Measurements from ENCODE around the gene HPSE2. TPM values are rescaled to one million over a fixed set of nuclear protein-coding genes. Genes with fewer than 3 reads are reported as not detected.
A peak's percentile ranks its signal among the peaks of the same experiment; 100 is the strongest.

The HPSE2 gene
- total RNA-seq, 2 experiments from 2014 or later = 0.14 to 0.28 TPM

DNA sequence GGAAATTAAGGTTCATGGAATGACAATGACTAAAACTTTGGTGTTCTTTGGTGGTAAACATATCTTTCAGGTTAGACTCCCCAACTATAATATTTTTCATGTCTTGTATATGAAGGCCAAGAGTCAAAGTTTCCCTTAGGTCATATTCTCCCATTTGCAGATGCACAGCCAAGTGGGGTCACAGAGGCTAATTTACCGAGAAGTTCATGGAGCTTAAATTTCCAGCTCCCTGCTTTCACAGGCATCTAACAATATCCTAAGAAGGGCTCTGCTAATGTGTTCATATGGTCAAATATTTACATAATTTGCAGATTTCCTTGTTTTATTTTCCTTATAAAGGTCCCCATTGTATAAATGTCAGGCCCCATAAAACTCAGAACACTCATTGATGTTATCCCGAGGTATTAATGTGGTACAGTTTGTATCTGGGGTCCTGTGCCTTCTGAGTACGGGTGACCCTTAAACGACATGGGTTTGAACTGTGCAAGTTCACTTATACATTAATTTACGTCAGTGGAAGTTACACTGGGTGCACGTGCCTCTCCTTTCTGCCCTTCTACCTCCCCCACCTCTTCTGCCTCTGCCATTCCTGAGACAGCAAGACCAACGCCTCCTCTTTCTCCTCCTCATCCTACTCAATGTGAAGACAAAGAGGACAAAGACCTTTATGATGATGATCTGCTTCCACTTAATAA lies 603.0 kb downstream of the HPSE2 start:
- no peaks in the 10 kb centered on the region for H3K27me3 Mint-ChIP-seq
- no peak for ATAC-seq (ENCODE audit: low read depth)
- H3K9me3 Mint-ChIP-seq = no peaks in the 10 kb centered on the region
- no peak for DNase-seq
- no peak overlapping the region for H3K4me3 Mint-ChIP-seq
- POLR2A ChIA-PET = no interaction called here
- H3K4me1 Mint-ChIP-seq = no peaks in the 10 kb centered on the region
- no peaks in the 10 kb centered on the region for H3K36me3 Mint-ChIP-seq
- H3K27ac Mint-ChIP-seq = no peak overlapping the region

DNA sequence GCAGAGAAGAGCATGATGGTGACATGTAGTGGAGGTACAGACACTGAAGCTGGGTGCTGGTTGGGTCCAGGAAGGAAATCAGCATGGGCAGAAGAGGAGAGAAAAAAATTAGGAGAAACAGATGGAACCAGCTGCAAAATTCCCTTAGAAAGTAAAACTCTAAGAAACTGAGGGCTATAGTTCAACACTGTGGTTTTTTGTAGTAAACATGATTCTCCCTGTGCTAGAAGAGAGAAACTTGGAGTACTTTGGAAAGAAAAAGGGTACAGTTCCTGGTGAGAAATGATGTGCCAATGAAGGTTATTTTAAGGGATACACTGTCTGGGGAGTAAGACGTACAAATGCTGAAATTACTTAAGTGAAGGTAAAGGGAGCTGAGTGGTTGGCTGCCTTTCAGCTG lies 607.4 kb downstream of the HPSE2 start:
- Mint-ChIP-seq H3K36me3 (no peaks in the 10 kb centered on the region), H3K9me3 (no peaks in the 10 kb centered on the region), H3K4me1 (no peaks in the 10 kb centered on the region), H3K4me3 (no peak overlapping the region), H3K27ac (no peak overlapping the region), H3K27me3 (peaks cover 4% of the 10 kb centered on the region)
- ATAC-seq (ENCODE audit: low read depth) = no peak
- DNase-seq = no peak
- POLR2A ChIA-PET = no interaction called here

DNA sequence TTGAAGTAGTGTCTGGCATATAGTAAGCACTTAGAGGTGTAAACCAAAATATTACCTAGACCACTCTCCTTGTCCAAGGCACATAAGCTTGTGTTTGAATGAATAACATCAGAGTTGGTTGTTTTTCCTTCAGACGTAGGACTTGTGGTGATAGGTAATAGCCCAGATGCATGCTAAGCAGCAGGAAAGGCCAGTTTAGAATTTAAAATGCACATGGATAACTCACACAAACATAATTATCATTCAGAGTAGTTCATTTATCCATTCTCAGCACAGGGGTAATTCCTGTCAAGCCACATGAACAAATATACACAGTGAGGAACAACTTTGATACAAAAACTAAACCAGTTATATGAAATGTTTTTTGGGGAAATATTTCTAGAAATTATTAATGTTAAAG lies 607.9 kb downstream of the HPSE2 start:
- Mint-ChIP-seq H3K36me3 (no peaks in the 10 kb centered on the region), H3K4me1 (no peaks in the 10 kb centered on the region), H3K4me3 (no peak overlapping the region), H3K27me3 (peaks cover 4% of the 10 kb centered on the region), H3K9me3 (no peaks in the 10 kb centered on the region), H3K27ac (no peak overlapping the region)
- ATAC-seq (ENCODE audit: low read depth) (no peak), DNase-seq (no peak)
- POLR2A ChIA-PET = no interaction called here

DNA sequence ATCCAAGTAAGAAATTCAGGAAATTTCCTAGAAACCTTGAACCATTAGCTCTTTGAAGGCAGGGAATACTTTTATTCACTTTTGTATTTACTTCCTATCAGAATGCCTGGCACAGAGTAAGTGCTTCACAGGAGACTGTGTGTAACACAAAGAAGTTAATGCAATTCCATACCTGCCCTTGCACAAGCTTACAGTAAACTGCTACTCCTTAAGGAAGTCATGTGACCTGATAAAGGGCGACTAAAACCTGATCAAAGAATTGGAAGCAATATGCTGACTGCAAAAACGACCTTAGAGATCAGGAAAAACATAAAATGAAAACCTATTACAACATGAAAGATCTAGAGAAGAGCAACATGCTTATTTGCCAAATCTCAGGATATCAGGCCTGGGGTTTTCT lies 610.7 kb downstream of the HPSE2 start:
- Mint-ChIP-seq H3K27ac (no peak overlapping the region), H3K36me3 (no peaks in the 10 kb centered on the region), H3K27me3 (peaks cover 7% of the 10 kb centered on the region), H3K4me1 (no peaks in the 10 kb centered on the region), H3K9me3 (no peaks in the 10 kb centered on the region), H3K4me3 (no peak overlapping the region)
- POLR2A ChIA-PET = no interaction called here
- no peak for DNase-seq
- no peak for ATAC-seq (ENCODE audit: low read depth)

DNA sequence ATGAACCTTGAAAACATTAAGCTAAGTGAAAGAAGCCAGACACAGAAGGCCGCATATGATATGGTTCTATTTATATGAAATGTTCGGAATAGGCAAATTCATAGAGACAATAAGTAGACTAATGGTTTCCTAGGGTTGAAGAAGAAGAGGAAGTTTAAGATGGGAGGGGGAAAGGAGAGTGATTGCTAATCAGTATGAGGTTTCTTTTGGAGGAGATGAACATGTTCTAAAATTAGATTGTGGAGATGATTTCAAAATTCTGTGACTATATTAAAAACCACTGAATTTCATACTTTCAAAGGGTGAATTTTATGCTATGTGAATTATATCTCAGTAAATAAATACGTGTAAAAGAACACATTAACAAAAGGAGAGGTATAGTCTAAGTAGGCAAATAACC lies 612.5 kb downstream of the HPSE2 start:
- peaks cover 7% of the 10 kb centered on the region for H3K27me3 Mint-ChIP-seq
- no peaks in the 10 kb centered on the region for H3K36me3 Mint-ChIP-seq
- H3K4me1 Mint-ChIP-seq = peaks cover 2% of the 10 kb centered on the region
- DNase-seq = no peak
- H3K9me3 Mint-ChIP-seq = no peaks in the 10 kb centered on the region
- H3K4me3 Mint-ChIP-seq = no peak overlapping the region
- H3K27ac Mint-ChIP-seq = no peak overlapping the region
- POLR2A ChIA-PET = no interaction called here
- no peak for ATAC-seq (ENCODE audit: low read depth)

DNA sequence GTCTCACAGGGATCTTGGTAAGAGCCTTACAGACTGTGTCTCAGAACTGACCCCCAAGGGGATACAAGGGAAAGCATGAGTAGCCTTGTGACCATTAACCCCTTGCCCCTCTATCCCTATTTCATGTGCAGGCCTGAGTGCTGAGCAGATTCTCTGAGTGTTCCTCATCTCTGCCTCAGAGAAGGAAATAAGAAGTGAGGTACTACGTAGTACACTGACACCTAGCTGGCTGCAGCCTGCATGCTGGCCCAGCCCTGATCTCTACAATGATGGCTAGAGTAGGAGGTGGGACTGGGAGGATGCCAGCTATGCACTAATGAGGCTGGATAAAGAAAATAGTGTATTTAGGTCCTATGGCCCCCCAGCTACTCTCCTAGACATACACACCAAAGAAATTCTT lies 614.0 kb downstream of the HPSE2 start:
- Mint-ChIP-seq H3K4me3 (no peak overlapping the region), H3K9me3 (no peaks in the 10 kb centered on the region), H3K27ac (no peak overlapping the region), H3K27me3 (peaks cover 7% of the 10 kb centered on the region), H3K36me3 (no peaks in the 10 kb centered on the region), H3K4me1 (peaks cover 2% of the 10 kb centered on the region)
- ATAC-seq (ENCODE audit: low read depth) (no peak), DNase-seq (no peak)
- POLR2A ChIA-PET = no interaction called here

DNA sequence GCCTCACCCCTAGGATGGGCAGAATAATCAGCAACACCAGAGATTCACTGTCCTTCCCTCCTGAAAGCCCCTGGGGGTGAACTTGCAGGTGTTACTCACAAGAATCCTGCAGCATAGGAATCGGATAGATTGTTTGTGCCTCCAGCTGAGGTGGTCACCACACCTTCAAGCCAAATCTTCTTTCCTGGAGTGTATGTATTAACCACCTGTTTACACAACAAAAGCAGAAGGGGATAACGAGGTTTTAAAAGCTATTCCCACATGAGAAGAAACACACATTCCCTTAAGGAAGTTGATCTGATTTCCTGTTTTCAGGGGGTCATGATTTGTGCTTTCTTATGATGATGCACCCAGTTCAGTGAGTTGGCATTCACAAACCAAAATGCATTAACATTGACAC lies 615.1 kb downstream of the HPSE2 start:
- POLR2A ChIA-PET = no interaction called here
- peaks cover 2% of the 10 kb centered on the region for H3K4me1 Mint-ChIP-seq
- no peak for ATAC-seq (ENCODE audit: low read depth)
- H3K27ac Mint-ChIP-seq = no peak overlapping the region
- no peaks in the 10 kb centered on the region for H3K36me3 Mint-ChIP-seq
- H3K9me3 Mint-ChIP-seq = no peaks in the 10 kb centered on the region
- no peak for DNase-seq
- H3K4me3 Mint-ChIP-seq = no peak overlapping the region
- H3K27me3 Mint-ChIP-seq = peaks cover 11% of the 10 kb centered on the region

DNA sequence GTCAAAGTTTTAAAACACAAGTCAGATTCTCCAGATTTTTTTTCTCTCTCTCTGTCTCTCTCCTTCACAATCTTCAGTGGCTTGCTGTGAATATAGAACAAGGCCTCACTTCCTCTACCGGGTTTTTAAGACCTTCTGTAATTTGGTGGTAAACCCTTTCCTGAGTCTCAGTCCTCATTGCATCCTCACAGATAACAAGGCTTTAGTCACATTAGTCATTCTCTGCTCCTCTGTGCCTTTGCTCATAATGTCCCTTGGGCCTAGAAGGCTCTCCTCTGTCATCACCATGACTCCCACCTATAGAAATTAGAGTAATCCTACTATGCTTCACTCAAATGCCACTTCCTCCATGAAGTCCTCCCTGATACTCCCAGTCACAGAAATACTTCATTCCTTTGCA lies 616.2 kb downstream of the HPSE2 start:
- peak; percentile 58 for ATAC-seq (ENCODE audit: low read depth)
- H3K4me1 Mint-ChIP-seq = peaks cover 2% of the 10 kb centered on the region
- peak overlapping the region; percentile 10 for H3K27ac Mint-ChIP-seq
- POLR2A ChIA-PET = no interaction called here
- no peaks in the 10 kb centered on the region for H3K36me3 Mint-ChIP-seq
- no peaks in the 10 kb centered on the region for H3K9me3 Mint-ChIP-seq
- no peak for DNase-seq
- H3K4me3 Mint-ChIP-seq = no peak overlapping the region
- H3K27me3 Mint-ChIP-seq = peaks cover 11% of the 10 kb centered on the region

DNA sequence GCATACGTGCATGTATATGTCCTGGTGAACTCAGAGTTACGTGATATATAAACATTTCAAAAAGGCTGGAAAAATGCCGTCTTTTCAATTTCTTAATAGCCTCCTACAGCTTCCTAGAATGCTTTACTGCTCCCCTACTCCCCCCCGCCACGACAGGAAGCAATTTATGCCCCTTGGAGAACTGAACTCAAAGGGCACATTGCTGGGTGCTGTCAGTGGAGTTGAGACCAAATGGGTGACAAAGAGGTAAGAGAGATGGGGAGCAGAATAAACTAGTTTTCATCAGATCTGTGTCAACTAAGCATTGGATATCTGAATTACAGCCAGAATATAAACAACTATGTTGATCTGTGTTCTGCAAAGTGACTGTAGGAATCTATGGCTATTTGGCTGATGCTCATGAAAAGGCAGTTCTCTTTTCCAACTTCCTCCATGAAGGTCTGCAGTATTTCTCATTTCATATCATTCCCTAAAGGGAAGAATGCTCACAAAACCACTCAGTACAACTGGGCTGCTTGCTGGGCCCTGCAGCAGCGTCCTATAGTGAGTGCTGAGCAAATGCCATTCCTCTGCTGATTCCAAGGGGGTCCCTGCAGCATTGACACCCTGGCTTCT lies 617.6 kb downstream of the HPSE2 start:
- DNase-seq = no peak
- Mint-ChIP-seq H3K9me3 (no peaks in the 10 kb centered on the region), H3K4me3 (no peak overlapping the region), H3K36me3 (no peaks in the 10 kb centered on the region), H3K27me3 (peaks cover 7% of the 10 kb centered on the region), H3K4me1 (peaks cover 2% of the 10 kb centered on the region), H3K27ac (no peak overlapping the region)
- POLR2A ChIA-PET = no interaction called here
- ATAC-seq (ENCODE audit: low read depth) = no peak

DNA sequence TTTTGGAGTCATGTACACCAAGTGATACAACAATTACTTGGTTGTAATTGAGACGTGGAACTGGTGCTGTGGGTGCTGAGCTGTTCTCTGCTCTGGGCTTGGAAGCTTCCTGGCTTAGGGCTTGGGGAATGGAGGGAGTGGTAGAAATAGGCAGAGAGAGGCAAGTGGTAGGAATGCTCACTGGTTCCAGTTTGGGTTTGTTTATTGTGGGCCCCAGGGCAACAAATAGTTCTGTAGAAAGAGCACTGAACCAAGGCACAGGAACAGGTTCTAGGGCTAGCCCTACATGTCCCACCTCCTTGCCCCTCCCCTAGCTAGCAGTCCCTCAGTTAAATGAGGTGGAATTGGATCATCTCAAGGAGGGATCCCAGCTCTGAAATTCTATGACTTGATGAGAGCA lies 622.2 kb downstream of the HPSE2 start:
- H3K4me3 Mint-ChIP-seq = no peak overlapping the region
- ATAC-seq (ENCODE audit: low read depth) (no peak), DNase-seq (no peak)
- no peaks in the 10 kb centered on the region for H3K9me3 Mint-ChIP-seq
- H3K27me3 Mint-ChIP-seq = peaks cover 11% of the 10 kb centered on the region
- no peak overlapping the region for H3K27ac Mint-ChIP-seq
- POLR2A ChIA-PET = no interaction called here
- no peaks in the 10 kb centered on the region for H3K36me3 Mint-ChIP-seq
- H3K4me1 Mint-ChIP-seq = no peaks in the 10 kb centered on the region

DNA sequence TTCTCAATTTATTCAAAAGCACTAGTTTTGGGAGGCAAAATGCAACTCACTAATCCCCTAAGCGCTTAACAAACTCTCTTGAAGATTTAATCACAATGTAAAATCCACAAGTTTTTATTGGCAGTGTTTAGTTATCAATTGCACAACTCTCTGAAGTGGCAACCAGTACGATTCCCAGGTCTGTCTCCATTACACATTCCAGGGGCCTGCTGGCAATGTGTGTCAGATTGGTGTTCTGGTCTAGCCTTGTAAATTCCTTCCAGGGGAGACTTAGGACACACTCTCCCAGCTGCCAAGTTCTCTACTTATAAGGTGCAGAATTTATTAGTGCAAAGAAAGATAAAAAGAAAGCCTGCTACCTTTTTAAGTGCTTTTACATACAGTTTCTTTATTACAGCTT lies 624.2 kb downstream of the HPSE2 start:
- H3K36me3 Mint-ChIP-seq = no peaks in the 10 kb centered on the region
- H3K9me3 Mint-ChIP-seq = no peaks in the 10 kb centered on the region
- POLR2A ChIA-PET = no interaction called here
- no peak overlapping the region for H3K4me3 Mint-ChIP-seq
- DNase-seq = no peak
- no peak for ATAC-seq (ENCODE audit: low read depth)
- no peak overlapping the region for H3K27ac Mint-ChIP-seq
- no peaks in the 10 kb centered on the region for H3K4me1 Mint-ChIP-seq
- H3K27me3 Mint-ChIP-seq = peaks cover 21% of the 10 kb centered on the region

DNA sequence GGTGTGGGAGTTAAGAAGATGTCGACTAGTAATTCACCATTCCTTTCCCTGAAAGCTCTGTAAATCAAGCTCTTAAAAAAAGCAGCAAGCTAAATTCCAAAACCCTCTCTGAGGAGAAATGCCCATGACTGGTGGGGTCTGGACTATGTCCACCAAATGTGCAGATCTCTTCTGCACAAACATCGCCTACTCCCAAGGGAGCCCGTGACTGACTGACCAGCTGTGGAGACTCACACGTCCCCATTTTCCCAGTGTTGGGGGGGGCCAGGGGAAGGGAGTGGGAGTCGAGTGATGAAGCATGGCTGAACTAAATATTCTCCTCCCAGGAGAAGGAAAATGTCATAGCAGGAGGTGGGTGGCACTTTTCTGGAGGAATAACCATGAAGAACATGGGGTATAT lies 624.8 kb downstream of the HPSE2 start:
- POLR2A ChIA-PET = no interaction called here
- peaks cover 17% of the 10 kb centered on the region for H3K27me3 Mint-ChIP-seq
- DNase-seq (no peak), ATAC-seq (ENCODE audit: low read depth) (no peak)
- H3K4me3 Mint-ChIP-seq = no peak overlapping the region
- no peak overlapping the region for H3K27ac Mint-ChIP-seq
- H3K36me3 Mint-ChIP-seq = no peaks in the 10 kb centered on the region
- no peaks in the 10 kb centered on the region for H3K4me1 Mint-ChIP-seq
- no peaks in the 10 kb centered on the region for H3K9me3 Mint-ChIP-seq

DNA sequence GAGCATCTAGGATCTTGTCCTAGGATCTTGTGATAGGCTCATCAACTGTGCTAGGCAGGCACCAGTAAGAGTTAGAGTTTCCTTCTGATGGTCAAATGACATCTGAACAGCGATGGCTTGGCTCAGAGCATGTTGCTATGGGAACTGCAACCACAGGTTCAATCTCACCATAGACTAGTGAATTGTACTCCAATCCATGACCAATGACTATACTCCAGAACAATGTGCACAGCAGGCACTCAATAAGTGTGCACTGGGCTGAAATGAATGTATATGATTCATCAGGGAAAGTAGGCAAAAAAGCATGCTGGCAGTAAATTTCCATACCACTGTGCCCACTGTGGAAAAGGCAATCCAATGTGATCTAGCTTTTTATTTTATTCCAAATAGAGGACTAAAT lies 625.4 kb downstream of the HPSE2 start:
- Mint-ChIP-seq H3K27ac (no peak overlapping the region), H3K4me1 (no peaks in the 10 kb centered on the region), H3K27me3 (peaks cover 17% of the 10 kb centered on the region), H3K36me3 (no peaks in the 10 kb centered on the region), H3K9me3 (no peaks in the 10 kb centered on the region), H3K4me3 (no peak overlapping the region)
- DNase-seq = no peak
- POLR2A ChIA-PET = no interaction called here
- ATAC-seq (ENCODE audit: low read depth) = no peak

DNA sequence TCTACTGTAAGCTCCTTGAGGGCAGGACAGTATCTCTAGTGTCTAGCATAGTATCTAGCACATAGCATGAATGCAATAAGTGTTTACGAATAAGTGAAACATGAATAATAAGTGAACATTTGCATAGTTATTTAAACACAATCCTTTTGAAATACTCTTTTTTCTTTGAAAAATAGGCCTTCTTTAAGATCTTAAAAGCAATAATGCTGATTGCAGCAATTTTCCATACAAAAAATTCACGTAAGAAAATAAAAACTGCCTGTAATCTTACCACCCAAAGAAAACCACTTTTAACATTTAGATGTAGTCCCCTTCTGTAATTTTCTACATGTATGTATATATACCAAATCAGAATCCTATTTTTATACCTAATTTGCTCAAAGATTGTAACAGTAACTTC lies 626.4 kb downstream of the HPSE2 start:
- H3K27ac Mint-ChIP-seq = no peak overlapping the region
- no peak overlapping the region for H3K4me3 Mint-ChIP-seq
- H3K9me3 Mint-ChIP-seq = no peaks in the 10 kb centered on the region
- H3K27me3 Mint-ChIP-seq = peaks cover 17% of the 10 kb centered on the region
- no peaks in the 10 kb centered on the region for H3K36me3 Mint-ChIP-seq
- ATAC-seq (ENCODE audit: low read depth) = no peak
- POLR2A ChIA-PET = no interaction called here
- no peaks in the 10 kb centered on the region for H3K4me1 Mint-ChIP-seq
- no peak for DNase-seq

DNA sequence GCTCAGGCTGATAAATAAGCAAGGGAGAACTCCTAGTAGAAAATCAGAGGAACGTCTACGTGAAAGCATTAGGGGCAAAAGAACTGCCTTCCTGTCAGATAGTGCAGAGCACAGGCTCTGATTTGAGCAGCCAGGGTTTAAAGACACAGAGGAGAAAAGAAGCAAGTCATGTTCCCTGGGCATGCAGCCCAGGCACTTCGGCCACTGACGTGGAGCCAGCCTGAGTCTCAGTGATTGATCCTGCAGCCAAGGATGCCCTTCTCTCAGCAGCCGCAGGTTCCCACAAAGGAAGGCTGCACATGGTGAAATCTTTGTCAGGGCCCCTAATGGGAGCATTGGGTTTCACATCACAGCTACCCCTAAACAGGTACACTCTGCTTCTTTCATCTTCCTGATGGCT lies 627.2 kb downstream of the HPSE2 start:
- no peaks in the 10 kb centered on the region for H3K36me3 Mint-ChIP-seq
- POLR2A ChIA-PET = no interaction called here
- H3K27me3 Mint-ChIP-seq = peaks cover 17% of the 10 kb centered on the region
- no peaks in the 10 kb centered on the region for H3K4me1 Mint-ChIP-seq
- no peak overlapping the region for H3K4me3 Mint-ChIP-seq
- no peak overlapping the region for H3K27ac Mint-ChIP-seq
- ATAC-seq (ENCODE audit: low read depth) = no peak
- DNase-seq = no peak
- no peaks in the 10 kb centered on the region for H3K9me3 Mint-ChIP-seq

Data from activated naive CD8-positive, alpha-beta T cell treated with anti-CD3 and anti-CD28 coated beads, Interleukin-2, amount 10 ng/mL, durations not matched to agents 7 days and 5 days (primary cell).